GM21423 (cell line): Measurements from ENCODE around the gene CFAP251.

ENCODE experiments used
- ATAC-seq: cut with Tn5 transposase; IDR thresholded peaks from one replicate; pipeline ENCODE4 v1.9.1; 2021; ENCODE audit warnings: mild to moderate bottlenecking, moderate library complexity; ENCODE audit not compliant: unreplicated experiment

Gene CFAP251

GRCh38 chr12:122051231-122051876 lies 133.0 kb downstream of the CFAP251 start:
- ATAC-seq = no peak

DNA sequence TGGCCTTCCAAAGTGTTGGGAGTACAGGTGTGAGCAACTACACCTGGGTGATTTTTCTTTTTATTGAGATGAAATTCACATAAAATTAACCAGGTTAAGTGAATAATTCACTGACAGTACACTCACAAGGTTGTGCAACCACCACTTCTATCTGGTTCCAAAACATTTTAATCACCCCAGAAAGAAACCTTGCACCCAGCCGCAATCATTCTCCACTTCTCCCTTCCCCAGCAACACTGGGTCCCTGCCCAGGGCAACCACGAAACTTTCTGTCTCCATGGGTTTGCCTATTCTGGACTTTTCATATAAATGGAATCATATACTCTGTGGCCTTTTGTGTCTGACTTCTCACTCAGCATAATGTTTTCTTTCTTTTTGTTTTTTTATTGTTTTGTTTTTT lies 133.9 kb downstream of the CFAP251 start:
- no peak for ATAC-seq
